Measurements from ENCODE around the gene RPRD1B.

GRCh38 chr20:38092260-38092857, 58.8 kb downstream of the RPRD1B start:
- no peak for TF ChIP-seq GTF2F1 (IDR thresholded peaks at IDR 0.05; ENCODE audit: low read length)
- TF ChIP-seq CHD2 (IDR thresholded peaks at IDR 0.05; ENCODE audit: low read depth, low read length), result no peak
- TF ChIP-seq EED (CRISPR knock-in tag; IDR thresholded peaks at IDR 0.05), result no peak
- TF ChIP-seq ZMAT3 (CRISPR knock-in tag; conservative IDR thresholded peaks at IDR 0.05), result no peak
- TF ChIP-seq, protein P1, sequence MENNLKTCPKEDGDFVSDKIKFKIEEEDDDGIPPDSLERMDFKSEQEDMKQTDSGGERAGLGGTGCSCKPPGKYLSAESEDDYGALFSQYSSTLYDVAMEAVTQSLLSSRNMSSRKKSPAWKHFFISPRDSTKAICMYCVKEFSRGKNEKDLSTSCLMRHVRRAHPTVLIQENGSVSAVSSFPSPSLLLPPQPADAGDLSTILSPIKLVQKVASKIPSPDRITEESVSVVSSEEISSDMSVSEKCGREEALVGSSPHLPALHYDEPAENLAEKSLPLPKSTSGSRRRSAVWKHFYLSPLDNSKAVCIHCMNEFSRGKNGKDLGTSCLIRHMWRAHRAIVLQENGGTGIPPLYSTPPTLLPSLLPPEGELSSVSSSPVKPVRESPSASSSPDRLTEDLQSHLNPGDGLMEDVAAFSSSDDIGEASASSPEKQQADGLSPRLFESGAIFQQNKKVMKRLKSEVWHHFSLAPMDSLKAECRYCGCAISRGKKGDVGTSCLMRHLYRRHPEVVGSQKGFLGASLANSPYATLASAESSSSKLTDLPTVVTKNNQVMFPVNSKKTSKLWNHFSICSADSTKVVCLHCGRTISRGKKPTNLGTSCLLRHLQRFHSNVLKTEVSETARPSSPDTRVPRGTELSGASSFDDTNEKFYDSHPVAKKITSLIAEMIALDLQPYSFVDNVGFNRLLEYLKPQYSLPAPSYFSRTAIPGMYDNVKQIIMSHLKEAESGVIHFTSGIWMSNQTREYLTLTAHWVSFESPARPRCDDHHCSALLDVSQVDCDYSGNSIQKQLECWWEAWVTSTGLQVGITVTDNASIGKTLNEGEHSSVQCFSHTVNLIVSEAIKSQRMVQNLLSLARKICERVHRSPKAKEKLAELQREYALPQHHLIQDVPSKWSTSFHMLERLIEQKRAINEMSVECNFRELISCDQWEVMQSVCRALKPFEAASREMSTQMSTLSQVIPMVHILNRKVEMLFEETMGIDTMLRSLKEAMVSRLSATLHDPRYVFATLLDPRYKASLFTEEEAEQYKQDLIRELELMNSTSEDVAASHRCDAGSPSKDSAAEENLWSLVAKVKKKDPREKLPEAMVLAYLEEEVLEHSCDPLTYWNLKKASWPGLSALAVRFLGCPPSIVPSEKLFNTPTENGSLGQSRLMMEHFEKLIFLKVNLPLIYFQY (CRISPR knock-in tag; IDR thresholded peaks at IDR 0.05; ENCODE audit: borderline replicate concordance), result no peak
- TF ChIP-seq BHLHE40 (IDR thresholded peaks at IDR 0.05; ENCODE audit: low read length), result no peak
- no peak for TF ChIP-seq ZZZ3 (CRISPR knock-in tag; IDR thresholded peaks at IDR 0.05; ENCODE audit: borderline replicate concordance)
- no peak for TF ChIP-seq SUZ12 (IDR thresholded peaks at IDR 0.05; ENCODE audit: low read depth, low read length)
- no peak for TF ChIP-seq ZSCAN21 (CRISPR knock-in tag; IDR thresholded peaks at IDR 0.05; ENCODE audit: borderline replicate concordance)
- no peak for TF ChIP-seq GABPA (IDR thresholded peaks at IDR 0.05; ENCODE audit: low read depth, low read length)
- no peak for TF ChIP-seq GABPA (CRISPR knock-in tag; IDR thresholded peaks at IDR 0.05; ENCODE audit: low read depth)
- TF ChIP-seq, protein P2, sequence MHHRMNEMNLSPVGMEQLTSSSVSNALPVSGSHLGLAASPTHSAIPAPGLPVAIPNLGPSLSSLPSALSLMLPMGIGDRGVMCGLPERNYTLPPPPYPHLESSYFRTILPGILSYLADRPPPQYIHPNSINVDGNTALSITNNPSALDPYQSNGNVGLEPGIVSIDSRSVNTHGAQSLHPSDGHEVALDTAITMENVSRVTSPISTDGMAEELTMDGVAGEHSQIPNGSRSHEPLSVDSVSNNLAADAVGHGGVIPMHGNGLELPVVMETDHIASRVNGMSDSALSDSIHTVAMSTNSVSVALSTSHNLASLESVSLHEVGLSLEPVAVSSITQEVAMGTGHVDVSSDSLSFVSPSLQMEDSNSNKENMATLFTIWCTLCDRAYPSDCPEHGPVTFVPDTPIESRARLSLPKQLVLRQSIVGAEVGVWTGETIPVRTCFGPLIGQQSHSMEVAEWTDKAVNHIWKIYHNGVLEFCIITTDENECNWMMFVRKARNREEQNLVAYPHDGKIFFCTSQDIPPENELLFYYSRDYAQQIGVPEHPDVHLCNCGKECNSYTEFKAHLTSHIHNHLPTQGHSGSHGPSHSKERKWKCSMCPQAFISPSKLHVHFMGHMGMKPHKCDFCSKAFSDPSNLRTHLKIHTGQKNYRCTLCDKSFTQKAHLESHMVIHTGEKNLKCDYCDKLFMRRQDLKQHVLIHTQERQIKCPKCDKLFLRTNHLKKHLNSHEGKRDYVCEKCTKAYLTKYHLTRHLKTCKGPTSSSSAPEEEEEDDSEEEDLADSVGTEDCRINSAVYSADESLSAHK (CRISPR knock-in tag; IDR thresholded peaks at IDR 0.05; ENCODE audit: borderline replicate concordance), result no peak
- TF ChIP-seq PREB (CRISPR knock-in tag; IDR thresholded peaks at IDR 0.05), result no peak
- TF ChIP-seq HMG20A (CRISPR knock-in tag; IDR thresholded peaks at IDR 0.05; ENCODE audit: borderline replicate concordance), result no peak
- no peak for TF ChIP-seq MYC (CRISPR knock-in tag; IDR thresholded peaks at IDR 0.05; ENCODE audit: borderline replicate concordance)
